ENCODE measurements around the gene ATG10. TPM values are rescaled to one million over a fixed set of nuclear protein-coding genes. Genes with fewer than 3 reads are reported as not detected.

ATG10 gene
- total and polyA plus RNA-seq, 2 of the 13 experiments (the other 11 are each of a cell fraction or from before 2014, with no cell fraction given): 2.0 to 5.7 TPM

- POLR2A ChIA-PET: no interaction called here
- no peak for ATAC-seq
- CTCF ChIA-PET (ENCODE audit: low intra/inter-chr PET ratio, low total read pairs): no interaction called here
- Histone ChIP-seq H3K4me3 (replicated peaks in 1 of 3; ENCODE audit: insufficient read depth in 1 of 3, low read depth in 2 of 3, low read length in 3 of 3) (no peak overlapping the region), H3K79me2 (ENCODE audit: insufficient read depth, low read length) (no peaks in the 10 kb centered on the region), H2AFZ (ENCODE audit: low read length) (no peak overlapping the region), H3K4me2 (ENCODE audit: low read depth, low read length) (no peak overlapping the region), H3K27ac (ENCODE audit: extremely low read length, insufficient read depth, low read length) (no peak overlapping the region), H3K4me1 (ENCODE audit: insufficient read depth, low read length) (peaks cover 14% of the 10 kb centered on the region), H3K9ac (ENCODE audit: insufficient read depth, low read depth, low read length) (no peak overlapping the region), H4K20me1 (ENCODE audit: insufficient read depth, low read length) (no peaks in the 10 kb centered on the region), H3K36me3 (replicated peaks in 1 of 2; ENCODE audit: control insufficient read depth in 1 of 2, insufficient read depth in 2 of 2, low read length in 2 of 2) (no peaks in the 10 kb centered on the region), H3K27me3 (ENCODE audit: control insufficient read depth in 1 of 2, insufficient read depth in 2 of 2, low read length in 2 of 2) (no peaks in the 10 kb centered on the region), H3K9me3 (ENCODE audit: low read length) (no peaks in the 10 kb centered on the region)
- no peak for DNase-seq (ENCODE audit: low spot score)
- in situ Hi-C loops (cut with HindIII; ENCODE audit: extremely low pct_ligation_motif_present, low pct_unique_long_range_greater_than_20kb): loop anchor here (5.0 to 10.0 kb wide), 2 partner anchors 657 to 740 kb away; no protein-coding TSS in a partner anchor
- FAIRE-seq: no peak
- BruUV-seq (replicated peaks): no TSS peak
- WGBS (ENCODE audit: low lambda C conversion rate): 64% methylated on average over 6 of the region's 6 CpGs
- intact Hi-C loops (cut with micrococcal nuclease; ENCODE audit: unreplicated experiment): loop anchor here (10.0 kb wide), 2 partner anchors 140 to 530 kb away; no protein-coding TSS in a partner anchor
- TF ChIP-seq PHF8 (CRISPR knock-in tag; IDR thresholded peaks at IDR 0.05) (no peak), RBFOX2 (IDR thresholded peaks at IDR 0.05; ENCODE audit: low read depth, low read length) (no peak), SCMH1 (CRISPR knock-in tag; IDR thresholded peaks at IDR 0.05; ENCODE audit: borderline replicate concordance) (no peak), MTERF4 (CRISPR knock-in tag; IDR thresholded peaks at IDR 0.05) (no peak), ATAD3A (CRISPR knock-in tag; IDR thresholded peaks at IDR 0.05) (no peak), ZNF207 (IDR thresholded peaks at IDR 0.05; ENCODE audit: borderline replicate concordance) (no peak), ETV6 (CRISPR knock-in tag; conservative IDR thresholded peaks at IDR 0.05) (no peak), ZNF616 (CRISPR knock-in tag; IDR thresholded peaks at IDR 0.05; ENCODE audit: low read depth) (no peak), ZNF18 (CRISPR knock-in tag; IDR thresholded peaks at IDR 0.05; ENCODE audit: insufficient replicate concordance) (no peak), MLXIP (CRISPR knock-in tag; IDR thresholded peaks at IDR 0.05; ENCODE audit: borderline replicate concordance) (no peak), ZNF138 (CRISPR knock-in tag; IDR thresholded peaks at IDR 0.05; ENCODE audit: low read depth) (no peak), MXD4 (CRISPR knock-in tag; IDR thresholded peaks at IDR 0.05) (no peak), PHF5A (CRISPR knock-in tag; IDR thresholded peaks at IDR 0.05; ENCODE audit: low read depth, unreplicated experiment) (no peak), SRY (CRISPR knock-in tag; IDR thresholded peaks at IDR 0.05) (no peak), GABPA (IDR thresholded peaks at IDR 0.05; ENCODE audit: low read depth, low read length) (no peak), GABPA (CRISPR knock-in tag; IDR thresholded peaks at IDR 0.05; ENCODE audit: low read depth) (no peak), ZBTB37 (CRISPR knock-in tag; IDR thresholded peaks at IDR 0.05) (no peak), HNRNPK (IDR thresholded peaks at IDR 0.05; ENCODE audit: low read depth, low read length, poor library complexity, severe bottlenecking) (no peak)
Observed at GRCh38 chr5:82164176-82164976, 192.6 kb downstream of the ATG10 start.
